Measurements from ENCODE around the gene MAP1B.

MAP1B gene

DNA sequence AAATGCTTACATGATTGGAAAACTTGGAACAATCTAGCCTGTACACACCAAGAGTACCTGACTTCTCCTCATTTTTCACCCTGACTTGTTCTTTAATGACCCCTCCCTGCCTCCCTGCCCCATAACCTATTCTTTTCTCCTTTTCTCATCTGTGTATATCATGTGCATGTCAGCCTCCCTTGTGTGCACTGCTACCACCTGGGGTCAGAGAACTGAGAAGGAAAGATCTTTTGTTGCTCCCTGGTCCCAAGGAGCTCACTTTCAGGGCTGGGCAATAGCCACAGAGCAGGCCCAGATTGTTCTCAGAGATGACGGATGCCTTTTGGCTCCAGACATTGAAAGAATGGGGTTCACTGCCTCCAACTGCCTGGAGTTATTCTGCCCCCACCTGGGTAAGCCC is 5.1 kb downstream of the MAP1B start:
- Histone ChIP-seq H3K4me1 (ENCODE audit: control insufficient read depth, insufficient read depth, low read length, poor library complexity, severe bottlenecking) (peaks cover 12% of the 10 kb centered on the region), H3K27me3 (replicated peaks; ENCODE audit: control insufficient read depth, insufficient read depth, low read length, poor library complexity, severe bottlenecking) (peaks cover 9% of the 10 kb centered on the region), H3K27ac (ENCODE audit: insufficient read depth, low read length, poor library complexity, severe bottlenecking) (no peak overlapping the region)

GRCh38 chr5:72114629-72115028 is 7.4 kb downstream of the MAP1B start:
- Histone ChIP-seq H3K4me3 (ENCODE audit: insufficient read depth, low read depth, low read length, poor library complexity, severe bottlenecking) (no peak overlapping the region), H3K27me3 (replicated peaks; ENCODE audit: control insufficient read depth, insufficient read depth, low read length, poor library complexity, severe bottlenecking) (no peaks in the 10 kb centered on the region), H3K9me3 (ENCODE audit: control insufficient read depth, low read length) (no peaks in the 10 kb centered on the region), H3K27ac (ENCODE audit: insufficient read depth, low read length, poor library complexity, severe bottlenecking) (no peak overlapping the region), H3K4me1 (ENCODE audit: control insufficient read depth, insufficient read depth, low read length, poor library complexity, severe bottlenecking) (no peaks in the 10 kb centered on the region), H3K36me3 (ENCODE audit: control insufficient read depth, insufficient read depth, low read length) (no peaks in the 10 kb centered on the region)
- DNase-seq = no peak

More for the DNA sequence above, 5.1 kb downstream of the MAP1B start:
- H3K4me3 ChIP-seq (ENCODE audit: insufficient read depth, low read depth, low read length, poor library complexity, severe bottlenecking) = no peak overlapping the region
- no peaks in the 10 kb centered on the region for H3K9me3 ChIP-seq (ENCODE audit: control insufficient read depth, low read length)
- DNase-seq = no peak
- H3K36me3 ChIP-seq (ENCODE audit: control insufficient read depth, insufficient read depth, low read length) = no peaks in the 10 kb centered on the region

DNA sequence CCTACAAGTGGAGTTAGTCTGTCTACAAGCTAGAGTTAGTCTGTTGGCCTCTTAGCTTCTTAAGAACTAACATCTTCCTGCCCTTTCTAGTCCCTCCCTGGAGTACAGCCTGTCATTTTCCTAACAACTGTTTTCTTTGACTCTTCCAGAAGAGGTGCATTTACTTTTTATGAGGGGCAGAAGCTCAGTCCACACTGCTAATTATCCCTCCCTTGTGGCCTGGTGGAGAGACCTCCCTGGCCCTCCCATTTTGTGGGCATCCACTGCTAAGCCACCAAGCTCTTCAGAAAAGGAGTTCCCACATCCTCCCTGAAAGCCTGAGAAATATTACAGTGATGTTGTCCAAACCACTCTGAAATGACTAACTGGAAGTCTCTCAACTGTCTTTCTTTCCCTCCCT is 8.0 kb downstream of the MAP1B start:
- H3K36me3 ChIP-seq (ENCODE audit: control insufficient read depth, insufficient read depth, low read length) = no peaks in the 10 kb centered on the region
- no peak for DNase-seq
- no peaks in the 10 kb centered on the region for H3K27me3 ChIP-seq (replicated peaks; ENCODE audit: control insufficient read depth, insufficient read depth, low read length, poor library complexity, severe bottlenecking)
- no peak overlapping the region for H3K27ac ChIP-seq (ENCODE audit: insufficient read depth, low read length, poor library complexity, severe bottlenecking)
- H3K4me3 ChIP-seq (ENCODE audit: insufficient read depth, low read depth, low read length, poor library complexity, severe bottlenecking) = no peak overlapping the region
- no peaks in the 10 kb centered on the region for H3K4me1 ChIP-seq (ENCODE audit: control insufficient read depth, insufficient read depth, low read length, poor library complexity, severe bottlenecking)
- H3K9me3 ChIP-seq (ENCODE audit: control insufficient read depth, low read length) = no peaks in the 10 kb centered on the region

DNA sequence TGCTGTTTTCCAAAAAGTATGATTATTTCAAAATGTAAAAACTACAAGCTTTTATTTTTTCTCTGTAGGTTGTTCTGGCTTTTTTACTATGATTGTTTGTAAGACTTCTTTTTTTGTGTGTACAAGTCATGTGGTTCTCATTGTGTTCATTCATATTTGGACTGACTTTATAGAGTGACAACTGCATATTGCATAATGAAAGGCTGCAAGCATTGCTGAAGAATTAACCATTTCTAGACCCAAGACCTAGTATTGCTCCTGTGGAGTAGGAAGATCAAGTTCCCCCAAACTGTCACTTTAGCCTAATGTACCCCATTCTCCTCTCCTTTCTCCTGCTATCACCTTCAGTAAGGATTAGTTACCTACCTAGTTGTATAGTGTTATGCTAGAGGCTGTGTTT is 10.0 kb downstream of the MAP1B start:
- no peak for DNase-seq
- Histone ChIP-seq H3K4me1 (ENCODE audit: control insufficient read depth, insufficient read depth, low read length, poor library complexity, severe bottlenecking) (no peaks in the 10 kb centered on the region), H3K9me3 (ENCODE audit: control insufficient read depth, low read length) (no peaks in the 10 kb centered on the region), H3K4me3 (ENCODE audit: insufficient read depth, low read depth, low read length, poor library complexity, severe bottlenecking) (no peak overlapping the region), H3K27ac (ENCODE audit: insufficient read depth, low read length, poor library complexity, severe bottlenecking) (no peak overlapping the region), H3K27me3 (replicated peaks; ENCODE audit: control insufficient read depth, insufficient read depth, low read length, poor library complexity, severe bottlenecking) (no peaks in the 10 kb centered on the region), H3K36me3 (ENCODE audit: control insufficient read depth, insufficient read depth, low read length) (no peaks in the 10 kb centered on the region)

DNA sequence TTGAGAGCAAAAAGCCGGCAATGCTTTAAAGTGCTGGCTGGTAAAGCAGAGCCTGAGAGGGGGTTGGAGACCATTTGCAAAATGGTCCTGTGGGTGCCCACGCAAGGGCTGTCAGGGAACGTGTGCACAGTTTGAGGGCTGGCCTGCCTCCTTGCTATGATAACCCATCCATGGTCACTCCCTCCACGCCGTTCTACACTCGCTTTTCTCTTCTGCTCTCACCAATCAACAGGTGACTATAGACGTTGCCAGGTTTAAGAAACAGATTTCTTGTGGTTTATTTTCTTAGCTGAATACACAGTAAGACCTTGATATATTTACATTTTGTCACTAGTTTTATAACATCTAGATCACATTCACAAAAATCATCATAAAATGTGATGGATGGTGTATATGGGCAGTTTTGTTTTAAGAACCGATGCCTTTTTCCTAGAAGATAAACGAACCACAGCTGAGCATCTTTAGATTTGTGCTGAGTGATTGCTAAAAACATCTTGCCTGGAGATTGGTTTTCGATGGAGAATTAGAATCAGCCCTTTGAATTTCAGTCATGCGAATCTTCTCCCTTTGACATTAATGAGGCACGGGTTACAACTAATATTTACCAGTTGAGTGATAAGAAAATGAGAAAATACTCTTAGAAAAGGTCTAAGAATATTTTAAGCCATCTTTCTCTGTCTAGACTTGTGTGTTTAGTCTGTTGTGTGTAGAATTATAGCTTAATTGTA is 13.9 kb downstream of the MAP1B start:
- Histone ChIP-seq H3K27ac (ENCODE audit: insufficient read depth, low read length, poor library complexity, severe bottlenecking) (no peak overlapping the region), H3K4me3 (ENCODE audit: insufficient read depth, low read depth, low read length, poor library complexity, severe bottlenecking) (no peak overlapping the region), H3K4me1 (ENCODE audit: control insufficient read depth, insufficient read depth, low read length, poor library complexity, severe bottlenecking) (no peaks in the 10 kb centered on the region), H3K36me3 (ENCODE audit: control insufficient read depth, insufficient read depth, low read length) (no peaks in the 10 kb centered on the region), H3K9me3 (ENCODE audit: control insufficient read depth, low read length) (no peaks in the 10 kb centered on the region), H3K27me3 (replicated peaks; ENCODE audit: control insufficient read depth, insufficient read depth, low read length, poor library complexity, severe bottlenecking) (peaks cover 4% of the 10 kb centered on the region)
- no peak for DNase-seq

DNA sequence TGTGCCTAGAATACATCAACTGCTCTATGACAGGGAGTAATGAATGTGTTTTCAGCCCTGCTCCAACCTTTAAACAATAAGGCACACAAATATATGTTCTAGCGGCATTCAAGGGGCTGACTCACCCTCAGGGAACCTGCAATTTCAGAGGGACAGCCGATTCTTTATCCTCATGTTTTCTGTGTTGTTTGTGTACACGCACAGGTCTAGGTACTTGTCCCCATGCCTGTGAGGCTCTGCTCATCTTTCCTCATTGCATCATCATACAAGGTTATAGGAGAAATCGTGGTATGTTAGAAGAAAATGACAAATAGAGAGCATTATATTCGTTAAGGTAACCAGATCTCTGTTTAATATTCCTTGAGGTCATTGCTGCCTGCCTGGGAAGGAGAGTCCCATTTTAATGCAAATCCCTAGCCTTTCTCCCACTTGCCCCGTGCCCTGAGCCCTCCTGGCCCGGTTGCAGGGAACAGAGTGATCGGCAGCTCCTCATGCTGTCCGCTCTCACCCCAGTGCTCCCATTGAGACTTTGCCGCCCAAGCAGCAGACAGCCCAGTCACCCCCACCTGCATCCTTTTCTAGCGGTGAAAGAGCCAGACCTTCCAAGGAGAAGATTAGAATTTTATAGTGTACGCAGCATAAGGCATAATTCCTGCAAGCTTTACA is 14.6 kb downstream of the MAP1B start:
- Histone ChIP-seq H3K27me3 (replicated peaks; ENCODE audit: control insufficient read depth, insufficient read depth, low read length, poor library complexity, severe bottlenecking) (peaks cover 4% of the 10 kb centered on the region), H3K27ac (ENCODE audit: insufficient read depth, low read length, poor library complexity, severe bottlenecking) (no peak overlapping the region), H3K36me3 (ENCODE audit: control insufficient read depth, insufficient read depth, low read length) (no peaks in the 10 kb centered on the region), H3K9me3 (ENCODE audit: control insufficient read depth, low read length) (no peaks in the 10 kb centered on the region), H3K4me3 (ENCODE audit: insufficient read depth, low read depth, low read length, poor library complexity, severe bottlenecking) (no peak overlapping the region), H3K4me1 (ENCODE audit: control insufficient read depth, insufficient read depth, low read length, poor library complexity, severe bottlenecking) (no peaks in the 10 kb centered on the region)
- DNase-seq = no peak

GRCh38 chr5:72122602-72123001 is 15.3 kb downstream of the MAP1B start:
- no peaks in the 10 kb centered on the region for H3K36me3 ChIP-seq (ENCODE audit: control insufficient read depth, insufficient read depth, low read length)
- H3K9me3 ChIP-seq (ENCODE audit: control insufficient read depth, low read length) = no peaks in the 10 kb centered on the region
- DNase-seq = no peak
- H3K27ac ChIP-seq (ENCODE audit: insufficient read depth, low read length, poor library complexity, severe bottlenecking) = no peak overlapping the region
- H3K4me1 ChIP-seq (ENCODE audit: control insufficient read depth, insufficient read depth, low read length, poor library complexity, severe bottlenecking) = no peaks in the 10 kb centered on the region
- peaks cover 4% of the 10 kb centered on the region for H3K27me3 ChIP-seq (replicated peaks; ENCODE audit: control insufficient read depth, insufficient read depth, low read length, poor library complexity, severe bottlenecking)
- no peak overlapping the region for H3K4me3 ChIP-seq (ENCODE audit: insufficient read depth, low read depth, low read length, poor library complexity, severe bottlenecking)

DNA sequence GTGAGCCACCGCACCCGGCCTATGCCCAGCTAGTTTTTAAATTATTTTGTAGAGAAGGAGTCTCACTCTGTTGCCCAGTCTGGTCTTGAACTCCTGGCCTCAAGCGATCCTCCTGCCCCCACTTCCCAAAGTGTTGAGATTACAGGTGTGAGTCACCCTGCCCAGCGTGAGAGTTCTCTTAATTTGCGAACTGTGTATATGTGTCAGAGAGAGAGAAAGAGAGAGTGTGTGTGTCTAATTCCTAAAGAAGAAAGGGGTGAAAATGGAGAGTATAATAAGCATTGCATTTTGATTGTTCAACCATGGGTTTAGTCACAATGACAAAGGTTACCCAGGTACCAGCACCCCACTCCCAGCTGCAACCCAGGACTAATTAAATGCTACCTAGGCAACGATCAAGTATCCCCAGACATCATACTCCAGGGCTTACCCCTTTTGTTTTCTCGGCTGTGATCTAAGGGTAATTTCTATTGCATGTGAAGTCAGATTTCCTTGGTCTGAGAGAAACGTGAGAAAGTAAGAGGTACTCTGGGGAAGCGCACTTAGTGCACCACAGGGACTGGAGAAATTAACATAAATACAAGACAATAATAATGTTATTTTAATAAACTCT is 16.6 kb downstream of the MAP1B start:
- no peak overlapping the region for H3K27ac ChIP-seq (ENCODE audit: insufficient read depth, low read length, poor library complexity, severe bottlenecking)
- no peaks in the 10 kb centered on the region for H3K9me3 ChIP-seq (ENCODE audit: control insufficient read depth, low read length)
- no peak overlapping the region for H3K4me3 ChIP-seq (ENCODE audit: insufficient read depth, low read depth, low read length, poor library complexity, severe bottlenecking)
- H3K4me1 ChIP-seq (ENCODE audit: control insufficient read depth, insufficient read depth, low read length, poor library complexity, severe bottlenecking) = no peaks in the 10 kb centered on the region
- DNase-seq = no peak
- peaks cover 4% of the 10 kb centered on the region for H3K27me3 ChIP-seq (replicated peaks; ENCODE audit: control insufficient read depth, insufficient read depth, low read length, poor library complexity, severe bottlenecking)
- no peaks in the 10 kb centered on the region for H3K36me3 ChIP-seq (ENCODE audit: control insufficient read depth, insufficient read depth, low read length)

DNA sequence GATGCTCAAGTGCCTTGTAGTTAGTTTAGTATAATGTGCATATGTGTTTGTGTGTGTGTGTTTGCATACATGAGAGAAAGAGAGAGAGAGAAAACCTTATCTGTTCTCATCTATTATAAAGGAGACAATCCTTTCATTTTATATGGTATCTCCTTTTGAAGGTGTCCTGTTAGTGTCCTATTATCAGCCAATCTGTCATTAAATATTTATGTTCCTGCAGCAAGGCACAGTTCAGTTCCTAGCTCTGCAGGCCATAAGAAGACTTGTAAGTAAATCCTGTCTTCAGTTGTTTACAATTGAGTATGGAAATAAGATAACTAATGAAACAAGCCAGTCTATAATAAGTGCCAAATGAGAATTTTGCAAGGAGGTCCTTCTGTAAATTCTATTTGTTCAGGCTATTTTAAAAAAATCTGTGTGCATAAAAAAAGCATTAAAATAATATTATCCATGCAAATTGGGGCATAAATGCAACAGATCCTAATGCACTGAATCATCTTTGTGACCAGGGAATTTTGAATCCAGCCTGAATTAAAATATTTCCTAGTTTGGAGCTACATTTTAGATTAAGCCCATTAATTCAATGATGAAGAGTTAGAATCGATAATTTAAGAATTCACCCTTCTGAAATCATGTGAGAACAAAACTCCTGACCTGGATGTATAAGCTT is 18.1 kb downstream of the MAP1B start:
- DNase-seq = no peak
- no peaks in the 10 kb centered on the region for H3K9me3 ChIP-seq (ENCODE audit: control insufficient read depth, low read length)
- H3K4me3 ChIP-seq (ENCODE audit: insufficient read depth, low read depth, low read length, poor library complexity, severe bottlenecking) = no peak overlapping the region
- no peaks in the 10 kb centered on the region for H3K36me3 ChIP-seq (ENCODE audit: control insufficient read depth, insufficient read depth, low read length)
- peaks cover 4% of the 10 kb centered on the region for H3K27me3 ChIP-seq (replicated peaks; ENCODE audit: control insufficient read depth, insufficient read depth, low read length, poor library complexity, severe bottlenecking)
- H3K27ac ChIP-seq (ENCODE audit: insufficient read depth, low read length, poor library complexity, severe bottlenecking) = no peak overlapping the region
- no peaks in the 10 kb centered on the region for H3K4me1 ChIP-seq (ENCODE audit: control insufficient read depth, insufficient read depth, low read length, poor library complexity, severe bottlenecking)

Measured in effector memory CD4-positive, alpha-beta T cell (primary cell).